Measurements from ENCODE around the gene AP1S1. TPM values are rescaled to one million over a fixed set of nuclear protein-coding genes. Genes with fewer than 3 reads are reported as not detected.

The AP1S1 gene
- total RNA-seq, 1 experiment from 2014 or later = 329 TPM

GRCh38 chr7:101165075-101165957, 11.0 kb downstream of the AP1S1 start, which contains the start of gene VGF:
Gene VGF (minus strand): TSS chr7:101165569. CDS start chr7:101164843, 726 bp downstream.
- in situ Hi-C loops (cut with HindIII; ENCODE audit: low pct_unique_long_range_greater_than_20kb, low sequenced_read_pairs) = no loop called here
- DNase-seq (ENCODE audit: low read depth, low spot score) = peak; percentile 97

- in situ Hi-C loops (cut with HindIII; ENCODE audit: low pct_unique_long_range_greater_than_20kb, low sequenced_read_pairs) = no loop called here
These were observed 11.8 kb downstream of the AP1S1 start for GRCh38 chr7:101165958-101166647.

DNA sequence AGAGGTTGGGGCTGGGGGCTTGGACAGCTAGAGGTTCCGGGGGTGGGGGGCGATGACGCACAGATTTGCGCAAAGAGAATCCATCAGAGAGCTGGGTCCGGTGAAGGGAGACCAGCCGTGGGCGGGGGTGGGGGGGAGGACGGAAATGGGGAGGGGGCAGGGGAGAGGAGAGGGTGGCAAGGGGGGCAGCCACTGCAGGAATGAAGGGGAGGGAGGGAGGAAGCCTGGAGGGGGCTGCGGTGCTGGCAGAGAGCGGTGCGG, 12.3 kb downstream of the AP1S1 start:
- DNase-seq (ENCODE audit: low read depth, low spot score) = peak; percentile 61
- in situ Hi-C loops (cut with HindIII; ENCODE audit: low pct_unique_long_range_greater_than_20kb, low sequenced_read_pairs) = no loop called here

More at GRCh38 chr7:101165958-101166647, 11.8 kb downstream of the AP1S1 start:
- DNase-seq (ENCODE audit: low read depth, low spot score) = no peak

DNA sequence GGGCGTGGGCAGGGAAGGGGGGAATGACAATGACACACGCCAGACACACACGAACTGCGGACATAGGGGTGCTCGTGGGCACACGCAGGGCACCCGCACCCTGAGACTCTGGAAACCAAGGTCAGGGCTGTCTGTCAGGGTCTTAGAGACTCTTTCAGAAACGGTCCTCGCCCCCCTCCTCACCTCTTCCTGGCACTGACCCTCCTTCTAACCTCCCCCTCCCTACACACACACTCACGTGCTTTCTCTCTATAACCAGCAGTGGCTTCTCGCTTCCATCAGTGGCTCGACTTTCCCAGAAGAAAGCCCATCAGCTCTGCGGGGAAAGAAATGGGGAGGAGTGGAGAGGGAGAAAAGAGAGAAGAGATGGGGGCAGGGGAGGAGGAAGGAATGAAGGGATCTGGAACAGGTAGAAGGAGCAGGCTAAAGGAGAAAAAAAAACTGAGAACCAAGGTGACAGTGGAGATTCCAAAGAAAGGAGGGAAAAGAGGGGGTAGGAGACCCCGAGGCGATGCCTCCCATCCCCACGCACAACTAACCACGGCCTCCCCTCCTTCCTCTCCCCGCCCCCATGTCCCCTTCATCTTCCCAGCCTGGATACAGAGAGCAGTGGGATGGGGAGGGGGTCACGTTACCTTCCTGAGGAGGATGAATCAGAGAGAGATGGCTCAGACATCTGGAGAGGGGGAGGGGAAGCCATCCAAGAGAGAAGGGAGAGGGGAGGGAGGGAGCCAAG, 12.8 kb downstream of the AP1S1 start:
- peak; percentile 88 for DNase-seq (ENCODE audit: low read depth, low spot score)

DNA sequence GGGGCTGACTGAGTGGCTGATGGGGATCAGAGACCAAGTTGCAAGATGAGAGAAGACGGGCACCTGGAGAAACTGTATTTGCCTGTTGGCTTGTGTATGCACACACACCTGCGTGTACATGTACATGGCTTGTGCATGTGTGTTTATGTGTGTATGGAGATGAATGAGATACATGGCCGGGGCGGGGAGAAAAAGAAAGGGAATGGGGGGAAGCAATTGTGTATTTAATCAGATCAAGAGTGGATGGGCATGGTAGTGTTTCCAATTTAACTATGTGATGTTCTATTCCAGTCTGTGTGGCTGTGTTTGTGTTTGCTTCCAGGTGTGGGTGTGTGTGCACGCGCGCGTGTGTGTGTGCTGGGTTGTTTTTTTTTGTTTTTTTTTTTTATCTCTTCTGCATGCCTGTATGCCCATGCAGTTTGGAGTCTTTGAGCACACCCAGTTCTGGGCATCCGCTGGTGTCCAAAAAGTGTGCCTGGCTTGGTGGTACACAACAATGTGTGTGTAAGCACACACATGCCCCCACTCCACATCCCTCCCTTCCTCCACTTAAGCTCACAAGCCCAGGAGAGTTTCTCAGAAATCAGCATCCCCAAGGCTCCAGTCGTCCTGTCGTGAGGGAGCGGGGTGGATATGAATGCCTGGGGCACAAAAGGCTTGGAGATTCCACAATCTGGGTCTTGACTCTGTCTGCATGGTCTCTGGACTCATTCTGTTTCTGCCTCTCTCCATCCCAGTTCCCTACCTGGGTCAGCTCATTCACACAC, 13.6 kb downstream of the AP1S1 start:
- in situ Hi-C loops (cut with HindIII; ENCODE audit: low pct_unique_long_range_greater_than_20kb, low sequenced_read_pairs) = no loop called here
- DNase-seq (ENCODE audit: low read depth, low spot score) = no peak

More for the DNA sequence above, 12.8 kb downstream of the AP1S1 start:
- in situ Hi-C loops (cut with HindIII; ENCODE audit: low pct_unique_long_range_greater_than_20kb, low sequenced_read_pairs) = no loop called here

DNA sequence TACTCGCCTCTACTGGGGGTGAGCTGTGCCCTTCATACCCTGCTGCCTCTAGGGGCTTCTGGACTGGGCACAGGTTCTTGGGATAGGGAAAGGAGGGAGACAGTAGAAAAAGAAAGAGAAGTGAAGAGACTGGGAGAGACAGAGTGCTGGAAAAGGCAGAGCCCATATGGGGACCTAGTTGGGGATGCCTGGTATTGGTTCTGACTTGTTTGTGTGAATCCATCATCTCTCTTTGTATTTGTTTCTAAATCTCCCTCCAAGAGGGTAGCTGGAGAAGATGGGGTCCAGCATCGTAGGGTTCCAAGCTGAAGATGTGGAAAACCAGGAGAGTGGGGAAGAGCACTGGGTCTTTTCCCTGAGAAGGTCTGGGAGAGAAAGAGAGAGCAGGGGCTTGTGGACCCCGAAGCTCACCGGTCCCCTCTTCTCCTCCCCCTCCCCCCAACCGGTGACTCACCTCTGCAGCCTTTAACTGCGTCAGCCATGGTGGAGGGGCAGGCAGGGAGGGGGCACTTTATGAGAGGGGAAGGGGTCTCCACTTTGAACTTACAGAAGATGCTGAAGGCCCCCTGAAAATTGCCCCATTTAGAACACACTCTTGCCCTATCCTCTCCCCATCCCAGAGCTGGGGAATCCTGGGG, 14.3 kb downstream of the AP1S1 start:
- in situ Hi-C loops (cut with HindIII; ENCODE audit: low pct_unique_long_range_greater_than_20kb, low sequenced_read_pairs) = no loop called here
- DNase-seq (ENCODE audit: low read depth, low spot score) = no peak

DNA sequence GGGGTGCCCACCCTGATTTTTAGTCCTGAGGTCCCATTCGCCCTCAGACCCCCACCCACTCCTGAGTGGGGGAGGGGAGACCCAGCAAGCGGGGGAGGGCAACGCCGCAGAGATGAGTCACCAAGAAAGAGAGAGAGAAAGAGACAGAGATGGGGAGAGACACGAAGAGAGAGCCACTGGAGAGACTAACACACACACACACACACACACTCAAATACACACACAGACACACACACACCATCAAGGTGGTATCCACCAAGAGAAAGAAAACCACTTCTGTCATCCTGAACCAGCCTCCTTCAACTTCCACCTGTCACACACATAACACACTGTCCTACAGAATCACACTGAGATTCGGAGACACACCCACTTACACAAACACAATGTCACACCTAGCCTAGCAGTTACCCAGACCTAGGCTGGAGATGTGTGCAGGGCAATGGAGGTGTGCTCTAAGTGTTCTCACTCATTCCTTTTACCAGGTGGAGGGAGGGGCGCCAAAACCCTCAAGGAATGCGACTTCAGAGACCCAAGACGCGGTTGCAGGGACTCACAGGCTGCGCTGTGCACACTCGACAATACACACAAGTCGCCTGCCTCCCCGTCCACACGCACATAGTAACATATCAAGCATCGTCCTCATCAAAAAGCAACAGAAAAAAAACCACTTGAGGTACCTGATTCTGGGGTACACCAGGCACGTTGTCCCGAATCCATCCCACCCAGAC, 15.0 kb downstream of the AP1S1 start:
- in situ Hi-C loops (cut with HindIII; ENCODE audit: low pct_unique_long_range_greater_than_20kb, low sequenced_read_pairs) = no loop called here
- DNase-seq (ENCODE audit: low read depth, low spot score) = no peak

DNA sequence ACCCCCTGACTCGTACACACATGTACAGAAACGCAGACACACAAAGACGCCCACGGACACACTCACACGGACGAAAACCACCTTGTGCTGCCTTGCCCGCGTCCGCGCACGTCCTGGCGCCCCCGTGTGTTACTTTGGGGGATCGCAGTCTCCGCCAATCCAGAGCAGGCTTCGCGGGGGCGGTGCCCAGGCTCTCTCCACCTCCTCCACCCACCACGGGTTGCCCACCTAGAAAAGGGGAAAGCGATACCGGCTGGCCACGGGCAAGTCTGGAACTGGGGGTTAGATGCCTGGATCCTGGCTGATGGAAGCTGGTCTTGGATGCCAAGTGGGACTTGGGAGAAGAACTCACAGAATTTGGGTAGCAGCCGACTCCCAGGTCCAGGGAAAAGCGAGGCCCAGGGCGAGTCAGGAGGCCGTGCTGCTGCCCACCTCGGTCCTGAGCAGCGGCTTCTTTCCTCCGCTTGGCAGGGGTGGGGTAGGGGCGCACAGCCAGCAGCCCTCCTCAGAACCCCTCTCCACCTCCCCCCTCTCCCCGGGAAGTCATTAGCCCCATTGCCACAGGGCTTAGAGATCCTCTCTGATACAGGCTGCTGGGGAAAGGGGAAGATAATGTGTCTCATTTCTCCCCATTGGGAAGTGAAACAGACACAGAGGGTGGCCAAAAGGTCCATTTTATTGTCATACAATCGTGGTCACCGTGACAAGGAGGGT, 15.7 kb downstream of the AP1S1 start:
- in situ Hi-C loops (cut with HindIII; ENCODE audit: low pct_unique_long_range_greater_than_20kb, low sequenced_read_pairs) = no loop called here
- DNase-seq (ENCODE audit: low read depth, low spot score) = peak; percentile 80

DNA sequence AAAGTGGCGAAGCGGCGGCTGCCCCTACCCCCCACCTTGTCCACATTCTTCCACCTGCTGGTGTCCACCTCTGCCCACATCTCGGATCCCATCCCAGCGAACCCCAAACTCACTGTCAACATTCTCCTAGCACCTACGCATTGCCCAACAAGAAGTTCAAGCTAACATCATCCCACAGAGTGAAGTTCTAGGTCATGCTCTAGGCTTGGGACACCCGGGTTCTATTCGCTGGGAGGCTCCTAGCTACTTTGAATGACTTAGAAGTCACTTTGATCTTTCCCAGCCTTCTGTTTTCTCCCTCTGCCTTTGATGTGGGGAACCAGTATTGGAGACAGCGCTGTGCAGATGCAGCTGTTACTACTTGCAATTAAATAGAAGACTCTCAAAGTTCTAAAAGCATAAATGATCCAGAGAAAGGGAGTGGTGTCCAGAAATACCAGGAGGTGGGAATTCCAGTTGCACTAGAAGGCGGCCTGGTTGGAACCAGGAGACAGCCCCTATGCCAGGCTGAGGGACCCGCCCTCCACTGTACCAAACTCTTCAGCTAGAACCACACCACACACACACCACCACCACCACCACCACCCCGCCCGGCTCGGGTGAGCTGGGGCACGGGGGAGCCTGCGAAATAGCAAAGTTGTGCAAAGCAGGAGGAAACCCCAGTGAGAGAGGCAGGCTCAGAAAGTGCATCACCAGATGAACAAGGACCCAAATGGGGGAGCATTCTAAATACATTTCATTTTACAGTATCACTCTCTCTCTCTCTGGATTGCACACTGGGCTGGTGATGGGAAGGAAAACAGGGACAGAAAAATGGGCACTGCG, 16.6 kb downstream of the AP1S1 start:
- in situ Hi-C loops (cut with HindIII; ENCODE audit: low pct_unique_long_range_greater_than_20kb, low sequenced_read_pairs) = no loop called here
- no peak for DNase-seq (ENCODE audit: low read depth, low spot score)

- DNase-seq (ENCODE audit: low read depth, low spot score) = no peak
- in situ Hi-C loops (cut with HindIII; ENCODE audit: low pct_unique_long_range_greater_than_20kb, low sequenced_read_pairs) = no loop called here
These were observed 17.2 kb downstream of the AP1S1 start for GRCh38 chr7:101171442-101171837.

GRCh38 chr7:101172005-101172853, 18.0 kb downstream of the AP1S1 start:
- DNase-seq (ENCODE audit: low read depth, low spot score) = no peak
- in situ Hi-C loops (cut with HindIII; ENCODE audit: low pct_unique_long_range_greater_than_20kb, low sequenced_read_pairs) = no loop called here

DNA sequence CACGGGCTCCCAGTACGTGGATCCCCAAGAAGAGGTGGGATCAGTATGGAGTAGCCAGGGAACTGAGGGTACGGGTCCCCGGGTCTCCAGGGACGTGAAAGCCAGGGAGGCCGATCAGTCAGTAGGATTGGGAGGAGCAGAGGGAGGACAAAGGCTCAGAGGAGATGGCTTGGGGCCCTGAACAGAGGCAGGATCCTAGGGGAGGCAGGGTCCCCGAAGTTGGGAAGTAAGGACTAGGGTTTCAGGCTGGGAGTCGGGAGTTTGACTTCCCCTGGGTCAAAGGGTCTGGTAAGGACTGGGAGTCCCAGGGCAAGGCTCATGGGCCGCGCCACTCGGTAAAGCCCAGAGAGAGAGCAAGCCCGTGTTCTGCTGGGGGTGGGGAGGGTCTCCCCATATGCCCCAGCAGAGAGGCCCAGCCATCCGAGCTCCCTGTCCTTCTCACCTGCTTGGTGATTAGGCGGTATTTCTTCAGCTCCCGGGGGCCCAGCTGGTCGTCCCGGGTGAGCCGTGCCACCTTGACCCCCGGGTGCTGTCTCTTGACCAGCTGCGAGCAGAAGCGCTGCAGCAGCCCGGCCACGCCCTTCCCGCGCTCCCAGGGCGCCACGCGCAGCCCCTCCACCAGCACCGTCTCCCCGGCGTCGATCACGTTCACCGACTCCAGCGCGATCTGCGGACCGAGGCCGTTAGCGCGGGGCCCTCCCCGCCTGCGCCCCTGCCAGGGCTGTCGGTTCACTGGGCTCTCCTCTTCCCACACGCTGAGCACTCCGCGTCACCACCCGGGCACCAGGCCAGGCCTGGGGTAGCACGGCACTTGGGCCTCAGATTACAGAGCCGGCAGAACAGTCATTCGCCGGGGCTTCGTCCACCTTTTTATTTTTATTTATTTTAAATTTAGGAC, 18.8 kb downstream of the AP1S1 start:
- in situ Hi-C loops (cut with HindIII; ENCODE audit: low pct_unique_long_range_greater_than_20kb, low sequenced_read_pairs) = no loop called here
- no peak for DNase-seq (ENCODE audit: low read depth, low spot score)

GRCh38 chr7:101173752-101174244, 19.5 kb downstream of the AP1S1 start:
- in situ Hi-C loops (cut with HindIII; ENCODE audit: low pct_unique_long_range_greater_than_20kb, low sequenced_read_pairs) = no loop called here
- DNase-seq (ENCODE audit: low read depth, low spot score) = no peak
